Activated CD8-positive, alpha-beta T cell treated with anti-CD3 and anti-CD28 coated beads for 36 hours (primary cell): Measurements from ENCODE around the gene TMEM151A. TPM values are rescaled to one million over a fixed set of nuclear protein-coding genes. Genes with fewer than 3 reads are reported as not detected.

ENCODE experiments used
- ATAC-seq: fragments of 200-7000 bp; cut with Tn5 transposase; one replicate; pipeline ENCODE4 v1.10.0; 2021; ENCODE audit warnings: mild to moderate bottlenecking, moderate library complexity
- CTCF ChIA-PET: fragments of 350-600 bp; sonication (Branson Sonifier 250); formaldehyde crosslinking; loops from one replicate; lab custom pipeline; 2021; ENCODE audit warnings: antibody characterized with exemption; lab: Charles Lee
- POLR2A ChIA-PET: fragments of 350-600 bp; sonication (Branson Sonifier 250); formaldehyde crosslinking; loops from one replicate; lab custom pipeline; 2021; ENCODE audit warnings: antibody characterized with exemption; lab: Charles Lee
- DNase-seq: peaks from one replicate; pipeline ENCODE4 v3.0.0-alpha.2; 2020
- H3K27ac Mint-ChIP-seq: one replicate; pipeline ENCODE4 v1.8.0; 2021; ENCODE audit warnings: mild to moderate bottlenecking, mixed read lengths
- H3K27me3 Mint-ChIP-seq: one replicate; pipeline ENCODE4 v1.8.0; 2021; ENCODE audit warnings: mixed read lengths
- H3K36me3 Mint-ChIP-seq: one replicate; pipeline ENCODE4 v1.8.0; 2021; ENCODE audit warnings: low read depth, mixed read lengths
- H3K4me1 Mint-ChIP-seq: one replicate; pipeline ENCODE4 v1.8.0; 2021; ENCODE audit warnings: low read depth, mixed read lengths
- H3K4me3 Mint-ChIP-seq: one replicate; pipeline ENCODE4 v1.8.0; 2021; ENCODE audit warnings: mild to moderate bottlenecking, moderate library complexity, mixed read lengths
- H3K9me3 Mint-ChIP-seq: one replicate; pipeline ENCODE4 v1.8.0; 2021; ENCODE audit warnings: mixed read lengths
- intact Hi-C: fragments of 100-400 bp; cut with micrococcal nuclease; formaldehyde crosslinking; loops from one replicate; pipeline ENCODE4 v1.10.0; 2022
- total RNA-seq, 2 experiments: library from RNA; stranded (reverse); gene quantifications; one replicate each; pipeline ENCODE4 v1.2.3, GENCODE V29; 2021
- TF ChIP-seq, protein P1 (sequence below): fragments of 200-600 bp; IDR thresholded peaks from one replicate; pipeline ENCODE4 v1.8.0; 2022; ENCODE audit warnings: antibody characterized with exemption, mild to moderate bottlenecking

TMEM151A gene
- total RNA-seq, 2 experiments from 2014 or later: not detected

GRCh38 chr11:66268244-66268951, 23.3 kb upstream of the TMEM151A start, which contains the start of gene RAB1B:
Gene RAB1B (plus strand): TSS chr11:66268639. CDS start chr11:66268680, 41 bp downstream.
- Mint-ChIP-seq H3K4me3 (peak within 1 kb of the TSS; percentile 91), H3K27me3 (no peaks in the 10 kb centered on the region), H3K36me3 (peaks cover 43% of the 10 kb centered on the region), H3K9me3 (no peaks in the 10 kb centered on the region), H3K27ac (peak within 1 kb of the TSS; percentile 98), H3K4me1 (peaks cover 29% of the 10 kb centered on the region)
- POLR2A ChIA-PET: interaction anchor here (0.6 to 6.4 kb wide), 11 partner anchors 10 to 161 kb away, joined by 3 to 76 read pairs (median 5); partner anchors contain the start of genes CD248 and CNIH2
- TF ChIP-seq, protein P1, sequence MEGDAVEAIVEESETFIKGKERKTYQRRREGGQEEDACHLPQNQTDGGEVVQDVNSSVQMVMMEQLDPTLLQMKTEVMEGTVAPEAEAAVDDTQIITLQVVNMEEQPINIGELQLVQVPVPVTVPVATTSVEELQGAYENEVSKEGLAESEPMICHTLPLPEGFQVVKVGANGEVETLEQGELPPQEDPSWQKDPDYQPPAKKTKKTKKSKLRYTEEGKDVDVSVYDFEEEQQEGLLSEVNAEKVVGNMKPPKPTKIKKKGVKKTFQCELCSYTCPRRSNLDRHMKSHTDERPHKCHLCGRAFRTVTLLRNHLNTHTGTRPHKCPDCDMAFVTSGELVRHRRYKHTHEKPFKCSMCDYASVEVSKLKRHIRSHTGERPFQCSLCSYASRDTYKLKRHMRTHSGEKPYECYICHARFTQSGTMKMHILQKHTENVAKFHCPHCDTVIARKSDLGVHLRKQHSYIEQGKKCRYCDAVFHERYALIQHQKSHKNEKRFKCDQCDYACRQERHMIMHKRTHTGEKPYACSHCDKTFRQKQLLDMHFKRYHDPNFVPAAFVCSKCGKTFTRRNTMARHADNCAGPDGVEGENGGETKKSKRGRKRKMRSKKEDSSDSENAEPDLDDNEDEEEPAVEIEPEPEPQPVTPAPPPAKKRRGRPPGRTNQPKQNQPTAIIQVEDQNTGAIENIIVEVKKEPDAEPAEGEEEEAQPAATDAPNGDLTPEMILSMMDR: no peak
- intact Hi-C loops: no loop called here
- CTCF ChIA-PET: interaction anchor here (0.9 to 7.6 kb wide), 5 partner anchors 13 to 171 kb away, joined by 3 to 37 read pairs (median 4); partner anchors contain the start of gene YIF1A
- ATAC-seq (peak; percentile 87), DNase-seq (peak; percentile 100)

GRCh38 chr11:66268952-66269905, 22.5 kb upstream of the TMEM151A start:
- TF ChIP-seq, protein P1: peak; percentile 22
- CTCF ChIA-PET: interaction anchor here (0.9 to 7.6 kb wide), 2 partner anchors 12 to 20 kb away, joined by 4 to 37 read pairs; partner anchors contain the start of gene YIF1A
- intact Hi-C loops: no loop called here
- ATAC-seq (no peak), DNase-seq (peak; percentile 27)
- no peaks in the 10 kb centered on the region for H3K27me3 Mint-ChIP-seq
- peak overlapping the region; percentile 98 for H3K27ac Mint-ChIP-seq
- H3K4me1 Mint-ChIP-seq: peaks cover 29% of the 10 kb centered on the region
- H3K4me3 Mint-ChIP-seq: peak overlapping the region; percentile 91
- H3K9me3 Mint-ChIP-seq: no peaks in the 10 kb centered on the region
- peaks cover 45% of the 10 kb centered on the region for H3K36me3 Mint-ChIP-seq
- POLR2A ChIA-PET: interaction anchor here (1.2 to 6.4 kb wide), 6 partner anchors 11 to 47 kb away, joined by 4 to 76 read pairs (median 6); partner anchors contain the start of gene CNIH2

DNA sequence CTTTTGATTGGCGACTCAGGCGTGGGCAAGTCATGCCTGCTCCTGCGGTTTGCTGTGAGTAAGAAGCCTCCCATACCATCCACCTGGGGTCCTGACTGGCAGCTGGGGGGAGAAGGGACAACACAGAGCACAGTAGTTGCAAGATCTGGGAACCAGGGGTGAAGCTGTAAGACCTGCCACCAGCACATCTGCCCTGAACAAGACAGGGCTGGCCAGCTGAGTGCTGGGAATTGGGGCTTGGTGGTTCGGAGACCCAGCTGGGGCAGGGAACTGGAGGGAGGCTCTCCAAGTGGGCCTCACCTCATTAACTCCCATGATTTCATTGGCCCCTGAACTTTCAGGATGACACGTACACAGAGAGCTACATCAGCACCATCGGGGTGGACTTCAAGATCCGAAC, 19.9 kb upstream of the TMEM151A start:
- ATAC-seq (no peak), DNase-seq (no peak)
- no peaks in the 10 kb centered on the region for H3K9me3 Mint-ChIP-seq
- no peak overlapping the region for H3K4me3 Mint-ChIP-seq
- peak overlapping the region; percentile 27 for H3K27ac Mint-ChIP-seq
- intact Hi-C loops: no loop called here
- no peaks in the 10 kb centered on the region for H3K27me3 Mint-ChIP-seq
- H3K36me3 Mint-ChIP-seq: peaks cover 51% of the 10 kb centered on the region
- H3K4me1 Mint-ChIP-seq: peaks cover 29% of the 10 kb centered on the region
- ChIA-PET CTCF (interaction anchor here (0.8 to 7.6 kb wide), 6 partner anchors 10 to 92 kb away, joined by 3 to 37 read pairs (median 4); partner anchors contain the start of gene YIF1A), POLR2A (interaction anchor here (3.0 to 6.4 kb wide), 2 partner anchors 9 to 12 kb away, joined by 8 to 76 read pairs; partner anchors contain the start of gene CNIH2)
- TF ChIP-seq, protein P1: no peak

- intact Hi-C loops: no loop called here
- H3K9me3 Mint-ChIP-seq: no peaks in the 10 kb centered on the region
- ChIA-PET POLR2A (interaction anchor here (1.4 to 6.4 kb wide), 3 partner anchors 8 to 94 kb away, joined by 3 to 76 read pairs (median 8); partner anchors contain the start of gene CNIH2), CTCF (interaction anchor here (1.3 to 7.6 kb wide), 4 partner anchors 9 to 228 kb away, joined by 3 to 37 read pairs (median 5); partner anchors contain the start of gene YIF1A)
- TF ChIP-seq, protein P1: no peak
- peaks cover 47% of the 10 kb centered on the region for H3K36me3 Mint-ChIP-seq
- no peaks in the 10 kb centered on the region for H3K27me3 Mint-ChIP-seq
- ATAC-seq: no peak
- no peak overlapping the region for H3K4me3 Mint-ChIP-seq
- H3K27ac Mint-ChIP-seq: peak overlapping the region; percentile 66
- no peak for DNase-seq
- H3K4me1 Mint-ChIP-seq: peaks cover 24% of the 10 kb centered on the region
These were observed 19.1 kb upstream of the TMEM151A start for GRCh38 chr11:66272596-66272995.
